Skeletal muscle tissue (tissue), 4 donors: ENCODE results near the gene POU2F1. TPM values are rescaled to one million over a fixed set of nuclear protein-coding genes. Genes with fewer than 3 reads are reported as not detected.

Source experiments
- H3K27ac ChIP-seq: one replicate; pipeline ENCODE4 v1.7.0; 2013; ENCODE audit warnings: mild to moderate bottlenecking, low read depth, low read length, inconsistent platforms
- H3K27me3 ChIP-seq, 3 donors: one replicate each; pipeline ENCODE4 v1.7.0; 2013; ENCODE audit warnings: low read length in 3 of 3; ENCODE audit not compliant: control insufficient read depth in 3 of 3, insufficient read depth in 3 of 3
- H3K36me3 ChIP-seq, 3 donors: one replicate each; pipeline ENCODE4 v1.7.0; 2013; ENCODE audit warnings: low read length in 3 of 3; ENCODE audit not compliant: control insufficient read depth in 3 of 3, insufficient read depth in 3 of 3
- H3K4me1 ChIP-seq, 3 donors: one replicate each; pipeline ENCODE4 v1.7.0; 2013; ENCODE audit warnings: low read length in 3 of 3, mild to moderate bottlenecking in 3 of 3; ENCODE audit not compliant: control insufficient read depth in 3 of 3, insufficient read depth in 3 of 3
- H3K4me3 ChIP-seq, 3 donors: one replicate each; pipeline ENCODE4 v1.7.0; 2013; ENCODE audit warnings: low read length in 3 of 3
- H3K9ac ChIP-seq, 3 donors: one replicate each; pipeline ENCODE4 v1.7.0; 2013; ENCODE audit warnings: low read length in 3 of 3, mild to moderate bottlenecking in 3 of 3, moderate library complexity in 2 of 3, low read depth in 1 of 3
- H3K9me3 ChIP-seq, 3 donors: one replicate each; pipeline ENCODE4 v1.7.0; 2013; ENCODE audit warnings: low read length in 3 of 3; ENCODE audit not compliant: control insufficient read depth in 3 of 3
- total RNA-seq: library from RNA; depleted of rRNA; stranded (reverse); fragments of >200 nt; gene quantifications from one replicate; pipeline ENCODE4 v1.2.3, GENCODE V29; 2014
- donor health status: Osteomylitis.

The POU2F1 gene
- total RNA-seq, 1 donor from 2014 or later = 11.5 TPM

DNA sequence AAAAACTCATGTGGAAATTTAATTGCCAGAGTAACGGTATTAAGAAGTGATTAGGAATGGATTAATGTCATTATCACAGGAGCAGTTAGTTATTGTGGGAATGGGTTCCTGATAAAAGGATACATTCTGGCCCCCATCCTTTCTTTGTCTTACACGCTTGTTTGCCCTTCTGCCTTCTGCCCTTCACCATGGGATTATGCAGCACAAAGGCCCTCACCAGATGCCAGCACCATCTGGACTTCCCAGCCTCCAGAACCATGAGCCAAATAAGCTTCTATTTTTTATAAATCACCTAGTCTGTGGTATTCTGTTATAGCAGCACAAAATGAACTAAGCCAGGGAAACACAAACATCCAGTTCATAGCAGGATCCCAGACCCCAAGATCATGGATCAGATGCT, 33.9 kb upstream of the POU2F1 start:
- H3K4me3 ChIP-seq = no peak overlapping the region
- H3K4me1 ChIP-seq = no peaks in the 10 kb centered on the region
- no peaks in the 10 kb centered on the region for H3K27me3 ChIP-seq
- H3K9me3 ChIP-seq = no peaks in the 10 kb centered on the region
- no peaks in the 10 kb centered on the region for H3K36me3 ChIP-seq
- no peak overlapping the region for H3K27ac ChIP-seq
- H3K9ac ChIP-seq = no peak overlapping the region

DNA sequence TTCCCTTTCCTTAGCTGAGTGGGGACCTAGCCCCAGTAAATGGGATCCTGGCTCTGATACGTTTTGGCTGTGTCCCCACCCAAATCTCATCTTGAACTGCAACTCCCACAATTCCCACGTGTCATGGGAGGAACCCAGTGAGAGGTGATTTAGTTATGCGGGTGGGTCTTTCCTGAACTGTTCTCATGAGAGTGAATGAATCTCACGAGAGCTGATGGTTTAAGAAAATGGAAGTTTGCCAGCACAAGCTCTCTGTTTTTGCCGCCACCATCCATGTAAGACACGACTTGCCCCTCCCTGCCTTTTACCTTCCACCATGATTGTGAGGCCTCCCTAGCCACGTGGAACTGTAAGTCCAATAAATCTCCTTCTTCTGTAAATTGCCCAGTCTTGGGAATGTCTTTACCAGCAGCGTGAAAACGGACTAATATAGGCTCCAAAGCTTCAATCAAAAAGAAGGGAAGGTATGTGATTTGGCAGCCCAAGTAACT, 29.9 kb upstream of the POU2F1 start:
- H3K27me3 ChIP-seq = no peaks in the 10 kb centered on the region
- H3K9me3 ChIP-seq = no peaks in the 10 kb centered on the region
- H3K4me1 ChIP-seq = no peaks in the 10 kb centered on the region
- no peaks in the 10 kb centered on the region for H3K36me3 ChIP-seq
- no peak overlapping the region for H3K9ac ChIP-seq
- H3K4me3 ChIP-seq = no peak overlapping the region
- no peak overlapping the region for H3K27ac ChIP-seq

DNA sequence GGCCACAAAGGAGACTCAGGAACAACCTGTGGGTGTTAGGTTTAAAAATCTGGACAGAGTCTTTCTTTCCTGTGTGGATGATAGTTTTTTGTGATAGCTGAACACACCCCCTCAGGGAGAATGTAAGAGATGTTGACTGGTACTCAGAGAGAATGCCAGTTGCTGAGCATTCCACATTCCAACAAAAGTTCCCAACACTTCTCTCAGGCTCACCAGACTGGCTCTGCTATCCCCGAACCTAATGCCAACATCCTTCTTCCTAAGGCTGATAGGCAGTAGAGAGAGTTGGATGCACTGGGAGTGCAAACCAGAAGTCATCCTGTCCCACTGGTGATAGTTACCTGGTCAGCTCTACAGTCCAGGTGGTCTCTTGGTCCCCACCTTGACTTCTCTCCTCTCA, 28.7 kb upstream of the POU2F1 start:
- Histone ChIP-seq H3K4me3 (no peak overlapping the region), H3K9me3 (no peaks in the 10 kb centered on the region), H3K27me3 (no peaks in the 10 kb centered on the region), H3K9ac (no peak overlapping the region), H3K4me1 (no peaks in the 10 kb centered on the region), H3K36me3 (no peaks in the 10 kb centered on the region), H3K27ac (no peak overlapping the region)

DNA sequence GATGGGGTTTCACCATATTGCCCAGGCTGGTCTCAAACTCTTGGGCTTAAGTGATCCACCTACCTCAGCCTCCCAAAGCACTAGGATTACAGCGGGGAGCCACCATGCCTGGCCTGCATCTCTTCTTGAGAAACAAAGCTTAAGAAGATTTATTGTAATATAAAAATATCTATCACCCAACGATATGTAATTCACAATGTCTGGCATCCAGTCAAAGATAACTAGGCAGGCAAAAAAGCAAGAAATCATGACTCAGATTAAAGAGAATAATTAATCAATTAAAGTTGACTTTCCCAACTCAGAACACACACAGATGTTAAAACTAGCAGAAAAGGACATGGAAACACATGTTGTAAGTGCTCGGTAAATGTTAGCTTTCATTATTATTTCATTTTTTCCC, 26.5 kb upstream of the POU2F1 start:
- Histone ChIP-seq H3K9me3 (no peaks in the 10 kb centered on the region), H3K27ac (no peak overlapping the region), H3K27me3 (no peaks in the 10 kb centered on the region), H3K4me1 (no peaks in the 10 kb centered on the region), H3K36me3 (no peaks in the 10 kb centered on the region), H3K4me3 (no peak overlapping the region), H3K9ac (no peak overlapping the region)

DNA sequence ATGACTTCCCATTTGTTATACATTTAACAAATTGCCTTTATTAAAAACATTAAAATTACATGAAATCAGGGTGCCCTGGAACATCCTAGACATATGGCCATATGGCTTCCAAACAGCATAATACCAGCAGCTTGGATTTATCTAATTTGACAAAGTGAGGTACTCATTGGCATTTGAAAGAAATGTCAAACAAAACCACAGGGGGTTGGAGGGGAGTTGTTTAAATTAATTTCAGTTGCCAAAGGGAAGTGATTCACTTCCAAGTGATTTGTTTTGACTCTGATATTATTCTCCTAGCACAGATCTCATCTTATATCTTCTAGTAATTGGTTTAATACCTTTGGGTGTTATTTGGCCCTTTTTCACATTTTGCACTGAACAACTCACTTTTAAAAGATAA, 24.5 kb upstream of the POU2F1 start:
- no peaks in the 10 kb centered on the region for H3K9me3 ChIP-seq
- H3K4me1 ChIP-seq = no peaks in the 10 kb centered on the region
- no peak overlapping the region for H3K27ac ChIP-seq
- H3K27me3 ChIP-seq = no peaks in the 10 kb centered on the region
- no peaks in the 10 kb centered on the region for H3K36me3 ChIP-seq
- H3K9ac ChIP-seq = no peak overlapping the region
- H3K4me3 ChIP-seq = no peak overlapping the region

DNA sequence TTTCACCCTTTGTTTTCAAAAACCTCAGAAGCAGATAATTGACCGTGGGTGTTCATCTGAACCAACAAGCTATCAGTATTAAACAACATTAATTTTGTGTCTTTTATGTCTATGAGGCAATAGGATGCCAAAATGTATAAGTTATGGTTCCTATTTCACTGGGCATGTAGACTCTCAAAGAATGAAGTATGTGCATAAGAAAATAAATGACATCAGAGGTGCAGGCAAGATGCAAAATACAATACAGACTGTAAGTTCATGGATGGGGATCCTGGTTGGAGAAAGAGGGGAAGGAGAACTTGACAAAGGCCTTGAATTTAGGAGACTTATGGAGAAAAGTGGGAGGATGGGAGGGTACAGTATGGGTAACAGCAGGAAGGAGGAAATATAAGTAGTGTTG, 23.4 kb upstream of the POU2F1 start:
- Histone ChIP-seq H3K36me3 (no peaks in the 10 kb centered on the region), H3K4me3 (no peak overlapping the region), H3K9ac (no peak overlapping the region), H3K27me3 (no peaks in the 10 kb centered on the region), H3K9me3 (no peaks in the 10 kb centered on the region), H3K27ac (no peak overlapping the region), H3K4me1 (no peaks in the 10 kb centered on the region)

DNA sequence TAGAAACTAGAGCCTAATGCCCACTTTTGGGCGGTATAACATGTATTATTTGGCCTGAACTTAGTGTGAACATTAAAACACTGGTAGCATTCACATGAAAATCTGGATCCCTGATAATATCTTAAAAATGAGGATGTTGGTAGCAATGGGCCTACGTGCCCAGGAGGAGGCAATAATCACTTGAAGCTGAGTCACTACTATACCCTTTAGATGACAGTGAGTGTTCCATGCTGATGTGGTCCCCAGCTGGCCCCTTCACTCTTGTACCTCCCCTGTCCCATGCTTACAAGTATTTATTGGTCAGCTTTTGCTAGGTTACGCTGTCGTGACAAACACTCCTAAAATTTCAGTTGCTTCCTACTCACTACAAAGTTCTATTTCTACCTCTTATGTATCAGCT, 23.0 kb upstream of the POU2F1 start:
- H3K4me1 ChIP-seq = no peaks in the 10 kb centered on the region

DNA sequence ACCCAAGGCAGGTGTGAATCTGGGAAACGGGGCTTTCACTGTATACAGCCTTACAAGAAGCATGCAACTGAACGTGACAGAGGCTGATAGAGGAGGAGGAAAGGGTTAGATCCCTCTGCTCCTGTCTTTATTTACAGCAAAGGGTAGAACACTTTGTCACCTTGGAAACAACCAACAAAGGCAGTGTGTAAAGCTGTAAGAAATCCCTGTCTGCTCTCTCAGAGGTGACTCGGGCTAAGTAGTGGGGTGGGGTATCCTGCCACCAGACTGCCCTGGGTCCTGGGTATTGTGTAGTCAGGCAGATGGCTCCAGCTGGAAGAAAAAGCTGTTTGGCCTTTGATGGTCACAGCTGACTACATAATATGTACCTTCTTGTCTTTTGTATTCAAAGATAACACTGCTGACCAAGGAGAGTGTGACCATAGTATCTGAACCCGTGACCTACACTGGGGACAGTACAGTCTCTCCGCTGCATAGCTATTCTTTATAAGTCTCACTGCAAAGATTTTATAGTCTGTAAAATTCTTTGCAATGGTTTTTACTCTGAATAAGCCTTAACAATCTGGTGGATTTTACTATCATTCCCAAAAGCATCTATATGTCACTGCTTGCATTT, 22.1 kb upstream of the POU2F1 start:
- Histone ChIP-seq H3K27ac (no peak overlapping the region), H3K4me1 (no peaks in the 10 kb centered on the region), H3K36me3 (no peaks in the 10 kb centered on the region), H3K4me3 (no peak overlapping the region), H3K9me3 (no peaks in the 10 kb centered on the region), H3K9ac (no peak overlapping the region), H3K27me3 (no peaks in the 10 kb centered on the region)

More for the DNA sequence above, 23.0 kb upstream of the POU2F1 start:
- Histone ChIP-seq H3K9me3 (no peaks in the 10 kb centered on the region), H3K27me3 (no peaks in the 10 kb centered on the region), H3K9ac (no peak overlapping the region), H3K27ac (no peak overlapping the region), H3K36me3 (no peaks in the 10 kb centered on the region), H3K4me3 (no peak overlapping the region)

DNA sequence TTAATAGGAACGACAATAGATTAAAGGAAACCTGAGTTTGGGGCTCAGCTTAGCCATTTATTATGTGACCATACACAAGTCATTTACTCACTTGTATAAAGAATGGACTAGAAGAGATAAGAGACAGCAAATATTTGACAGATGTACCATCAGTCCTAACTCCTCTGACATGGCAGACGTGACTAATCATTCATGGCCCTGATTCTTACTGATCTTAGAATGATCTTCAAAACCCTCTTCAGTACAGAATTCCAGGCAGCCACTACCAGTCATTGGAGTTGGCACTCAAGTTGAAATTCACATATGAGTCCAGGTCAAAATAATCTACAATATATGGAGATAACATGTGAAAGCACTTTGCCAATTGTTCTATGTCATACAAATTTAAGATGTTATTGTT, 21.0 kb upstream of the POU2F1 start:
- H3K27ac ChIP-seq = no peak overlapping the region
- no peaks in the 10 kb centered on the region for H3K36me3 ChIP-seq
- no peaks in the 10 kb centered on the region for H3K4me1 ChIP-seq
- no peaks in the 10 kb centered on the region for H3K9me3 ChIP-seq
- no peak overlapping the region for H3K4me3 ChIP-seq
- no peaks in the 10 kb centered on the region for H3K27me3 ChIP-seq
- no peak overlapping the region for H3K9ac ChIP-seq

DNA sequence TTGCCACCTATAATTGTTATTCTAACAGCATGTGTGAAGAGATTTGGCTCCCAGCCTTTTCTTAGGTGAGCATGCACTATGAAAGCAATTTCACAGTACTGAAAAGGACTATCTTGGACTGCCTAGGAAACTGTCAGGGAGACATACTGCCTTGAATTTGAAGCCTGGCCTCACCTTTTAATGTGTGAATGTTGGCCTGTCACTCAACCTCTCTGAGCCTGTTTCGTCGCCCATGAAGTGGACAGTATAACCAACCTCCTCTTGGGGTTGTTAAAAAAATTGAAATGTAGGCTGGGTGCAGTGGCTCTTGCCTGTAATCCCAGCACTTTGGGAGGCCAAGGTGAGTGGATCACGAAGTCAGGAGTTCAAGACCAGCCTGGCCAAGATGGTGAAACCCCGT, 20.4 kb upstream of the POU2F1 start:
- Histone ChIP-seq H3K27ac (no peak overlapping the region), H3K9ac (no peak overlapping the region), H3K4me1 (no peaks in the 10 kb centered on the region), H3K36me3 (no peaks in the 10 kb centered on the region), H3K27me3 (no peaks in the 10 kb centered on the region), H3K9me3 (no peaks in the 10 kb centered on the region), H3K4me3 (no peak overlapping the region)
